HG03196 (cell line): ENCODE measurements around the gene STRBP.

Source experiments
- ATAC-seq: cut with Tn5 transposase; IDR thresholded peaks from one replicate; pipeline ENCODE4 v1.9.1; 2021; ENCODE audit not compliant: unreplicated experiment

Gene STRBP

DNA sequence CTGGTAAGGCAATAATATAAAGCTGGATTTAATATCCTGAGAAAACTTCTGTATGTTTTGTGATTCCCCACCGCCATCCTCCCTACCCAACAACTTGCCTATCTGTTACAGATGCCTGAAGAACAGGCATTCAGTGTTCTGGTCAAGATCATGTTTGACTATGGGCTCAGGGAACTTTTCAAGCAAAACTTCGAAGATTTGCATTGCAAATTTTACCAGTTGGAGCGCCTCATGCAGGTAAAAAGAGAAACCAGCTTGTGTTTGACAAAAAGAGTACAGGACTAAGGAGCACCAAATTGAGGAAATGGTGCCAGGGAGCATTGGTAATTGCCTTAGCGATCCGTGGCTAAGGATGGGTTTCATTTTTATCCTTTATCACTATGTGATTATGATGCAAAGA is 194.9 kb downstream of the STRBP start:
- no peak for ATAC-seq

GRCh38 chr9:123072407-123072995 is 195.9 kb downstream of the STRBP start:
- no peak for ATAC-seq
